Measurements from ENCODE around the gene MACROD2.
"Not testable (repeated sequence)": the region's sequence is repeated elsewhere in the genome, so short reads cannot be mapped to it uniquely, and the experiment has no call there.

Gene MACROD2

GRCh38 chr20:13995086-13995665, at the start of gene MACROD2:
MACROD2 (plus strand) TSS chr20:13995516.
- DNase-seq, result peak; percentile 95

GRCh38 chr20:13947719-13948118, 47.6 kb upstream of the MACROD2 start:
- DNase-seq, result no peak

- no peak for DNase-seq
These were observed 42.1 kb upstream of the MACROD2 start for GRCh38 chr20:13953227-13953626.

GRCh38 chr20:13960119-13960518, 35.2 kb upstream of the MACROD2 start:
- DNase-seq, result no peak

- DNase-seq, result no peak
These were observed 34.8 kb upstream of the MACROD2 start for GRCh38 chr20:13960525-13960924.

- DNase-seq, result no peak
These were observed 11.1 kb upstream of the MACROD2 start for GRCh38 chr20:13984211-13984610.

GRCh38 chr20:13990465-13990864, 4.9 kb upstream of the MACROD2 start, which contains the start of gene SEL1L2:
SEL1L2 (minus strand) TSS chr20:13990614; CDS start chr20:13990534, 80 bp downstream.
- DNase-seq, result no peak

- DNase-seq, result no peak
These were observed 4.0 kb upstream of the MACROD2 start for GRCh38 chr20:13991311-13991710.

- not testable (repeated sequence) for DNase-seq
These were observed 3.4 kb upstream of the MACROD2 start for GRCh38 chr20:13991955-13992354.

GRCh38 chr20:13995841-13996240, 525 bp downstream of the MACROD2 start:
- no peak for DNase-seq

- no peak for DNase-seq
These were observed 949 bp downstream of the MACROD2 start for GRCh38 chr20:13996265-13996664.

GRCh38 chr20:14000917-14001316, 5.6 kb downstream of the MACROD2 start:
- no peak for DNase-seq

GRCh38 chr20:14005996-14006395, 10.7 kb downstream of the MACROD2 start:
- no peak for DNase-seq

- no peak for DNase-seq
These were observed 13.9 kb downstream of the MACROD2 start for GRCh38 chr20:14009208-14009607.

- no peak for DNase-seq
These were observed 17.4 kb downstream of the MACROD2 start for GRCh38 chr20:14012671-14013070.

- DNase-seq, result no peak
These were observed 35.7 kb downstream of the MACROD2 start for GRCh38 chr20:14030991-14031390.

GRCh38 chr20:14033310-14033709, 38.0 kb downstream of the MACROD2 start:
- DNase-seq, result no peak

GRCh38 chr20:14036567-14036966, 41.3 kb downstream of the MACROD2 start:
- no peak for DNase-seq

GRCh38 chr20:14044712-14045276, 49.5 kb downstream of the MACROD2 start:
- not testable (repeated sequence) for DNase-seq

GRCh38 chr20:14046534-14046933, 51.2 kb downstream of the MACROD2 start:
- no peak for DNase-seq

- no peak for DNase-seq
These were observed 53.8 kb downstream of the MACROD2 start for GRCh38 chr20:14049111-14049510.

- DNase-seq, result no peak
These were observed 56.1 kb downstream of the MACROD2 start for GRCh38 chr20:14051454-14051853.

- DNase-seq, result peak; percentile 50
These were observed 59.9 kb downstream of the MACROD2 start for GRCh38 chr20:14055127-14055742.

GRCh38 chr20:14062171-14062570, 66.9 kb downstream of the MACROD2 start:
- DNase-seq, result no peak

GRCh38 chr20:14062786-14063185, 67.5 kb downstream of the MACROD2 start:
- no peak for DNase-seq

Data from SHP77 treated with DMSO at 0.1 percent for 48 hours (cell line).